ENCODE data around the gene DUSP10.

Gene DUSP10

GRCh38 chr1:221741703-221742554 lies at the start of gene DUSP10:
Gene DUSP10, minus strand, starts transcription at chr1:221742089. Its CDS starts 2,345 bp downstream, at chr1:221739744.
- peak; percentile 96 to 98 (median 98) for DNase-seq (ENCODE audit: low read depth in 2 of 3, low spot score in 1 of 3)

- no peak for DNase-seq (ENCODE audit: low read depth in 2 of 3, low spot score in 1 of 3)
These were observed 46.6 kb upstream of the DUSP10 start for GRCh38 chr1:221788466-221788865.

- no peak for DNase-seq (ENCODE audit: low read depth in 2 of 3, low spot score in 1 of 3)
These were observed 44.8 kb upstream of the DUSP10 start for GRCh38 chr1:221786647-221787046.

DNA sequence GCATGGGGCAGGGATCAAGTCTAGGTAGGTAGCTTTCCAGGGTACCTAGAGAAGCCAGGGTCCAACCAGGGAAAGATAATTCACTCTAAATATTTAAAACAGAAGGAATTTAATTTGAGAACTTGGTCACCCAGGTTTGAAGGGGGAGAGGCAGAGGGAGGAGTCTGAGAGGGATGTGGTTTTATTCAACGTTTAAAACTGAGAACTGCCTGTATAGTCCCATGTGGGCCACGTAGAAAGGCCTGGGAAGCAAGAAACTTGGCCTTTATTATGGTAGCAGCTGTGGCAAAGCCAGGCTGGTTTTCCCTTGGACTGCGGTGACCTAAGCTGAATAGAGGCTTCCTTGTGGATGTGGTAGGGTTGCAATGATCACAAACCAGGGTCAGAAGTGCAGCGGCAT lies 42.0 kb upstream of the DUSP10 start:
- DNase-seq (ENCODE audit: low read depth in 2 of 3, low spot score in 1 of 3) = no peak

DNA sequence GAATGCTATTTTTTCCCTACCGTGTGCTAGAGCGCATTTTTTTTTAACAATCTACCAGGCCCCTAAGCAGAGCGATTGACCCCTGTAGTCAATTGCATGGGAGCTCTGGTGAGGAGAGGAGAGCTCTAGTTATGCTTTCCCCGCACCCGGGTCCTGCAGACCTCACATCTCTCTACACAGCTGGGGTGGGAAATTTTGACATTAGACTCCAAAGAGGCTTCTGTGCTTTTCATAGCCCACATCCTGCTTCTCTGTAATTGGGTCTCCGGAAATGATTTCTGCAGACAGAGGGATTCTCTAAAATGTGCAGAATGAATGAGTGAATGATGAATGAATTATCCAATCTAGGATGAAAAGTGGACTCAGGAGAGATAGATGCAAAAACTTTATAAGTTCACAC lies 41.5 kb upstream of the DUSP10 start:
- no peak for DNase-seq (ENCODE audit: low read depth in 2 of 3, low spot score in 1 of 3)

DNA sequence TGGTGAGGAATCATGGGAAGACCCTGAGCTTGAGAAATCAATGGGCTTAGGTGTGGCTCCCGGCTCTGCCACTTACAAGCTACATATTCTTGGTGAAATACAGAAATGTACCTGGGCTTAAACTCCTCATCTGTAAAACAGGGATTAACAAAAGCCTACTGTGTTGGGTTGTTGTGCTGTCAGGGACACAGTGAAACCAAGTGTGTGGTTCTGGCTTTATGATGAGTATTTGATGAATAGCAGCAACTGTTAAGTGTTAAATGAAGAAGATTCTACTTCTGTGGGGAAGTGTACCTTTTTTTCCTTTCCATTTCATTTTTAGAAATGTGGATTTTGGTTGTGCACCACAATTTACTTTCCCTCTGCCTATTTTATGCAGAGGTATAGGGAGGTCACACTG lies 41.1 kb upstream of the DUSP10 start:
- no peak for DNase-seq (ENCODE audit: low read depth in 2 of 3, low spot score in 1 of 3)

DNA sequence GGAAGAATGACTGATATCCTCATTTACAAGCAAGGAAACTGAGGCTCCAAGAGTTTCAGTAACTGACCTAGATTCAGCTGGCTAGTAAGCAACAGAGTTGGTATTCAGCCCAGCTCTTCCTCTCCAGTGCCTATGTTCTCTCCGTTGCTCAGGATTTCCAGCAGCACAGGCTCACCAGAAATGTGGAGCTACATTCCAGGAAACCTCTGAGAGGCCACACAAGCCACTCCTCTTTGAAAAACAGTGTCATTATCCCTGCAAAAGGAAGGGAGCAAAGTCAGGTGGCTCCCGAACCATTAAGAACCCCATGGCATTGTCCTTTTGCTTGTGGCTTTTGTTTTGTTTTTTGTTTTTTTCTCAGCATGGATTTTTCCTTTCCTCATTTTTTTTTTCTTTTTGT lies 40.6 kb upstream of the DUSP10 start:
- no peak for DNase-seq (ENCODE audit: low read depth in 2 of 3, low spot score in 1 of 3)

- DNase-seq (ENCODE audit: low read depth in 2 of 3, low spot score in 1 of 3) = no peak
These were observed 39.3 kb upstream of the DUSP10 start for GRCh38 chr1:221781102-221781755.

DNA sequence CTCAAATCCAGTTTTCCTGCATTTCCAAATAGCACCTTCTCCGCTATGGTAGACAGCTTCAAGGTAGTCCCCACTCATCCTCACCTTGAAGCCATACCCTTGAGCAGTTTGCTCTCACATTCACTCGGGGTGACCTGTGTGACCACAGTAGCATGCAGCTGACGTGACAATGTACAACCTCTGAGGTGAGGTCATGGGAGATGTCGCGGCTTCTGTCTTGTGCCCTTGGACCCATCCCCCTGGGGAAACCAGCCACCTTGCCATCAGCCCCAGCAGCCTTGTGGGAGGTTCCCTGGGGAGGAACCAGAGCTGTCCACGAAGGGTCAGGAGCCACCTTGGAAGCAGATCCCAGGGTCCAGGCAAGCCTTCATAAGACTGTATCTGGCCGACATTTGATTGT lies 38.3 kb upstream of the DUSP10 start:
- DNase-seq (ENCODE audit: low read depth in 2 of 3, low spot score in 1 of 3) = no peak

- no peak for DNase-seq (ENCODE audit: low read depth in 2 of 3, low spot score in 1 of 3)
These were observed 37.9 kb upstream of the DUSP10 start for GRCh38 chr1:221779771-221780170.

GRCh38 chr1:221778535-221779142 lies 36.8 kb upstream of the DUSP10 start:
- DNase-seq (ENCODE audit: low read depth in 2 of 3, low spot score in 1 of 3) = no peak

DNA sequence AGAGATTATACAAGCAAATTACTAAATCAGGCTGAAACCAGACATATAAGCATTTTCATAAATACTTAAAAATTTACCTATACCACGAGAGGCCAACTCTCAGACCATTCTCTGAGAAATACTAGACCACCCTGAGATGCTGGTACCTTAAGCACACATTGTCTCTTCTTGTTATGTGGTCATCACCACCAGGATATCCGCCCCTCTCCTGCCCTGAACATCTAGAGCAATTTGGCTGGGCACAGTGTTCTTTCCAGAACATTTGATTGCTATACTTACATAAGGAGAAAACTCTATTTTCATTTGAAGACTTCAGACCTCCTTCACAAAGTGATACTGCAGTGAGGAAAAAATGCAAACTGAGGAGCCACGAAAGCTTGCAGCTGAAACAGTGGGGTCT lies 36.2 kb upstream of the DUSP10 start:
- DNase-seq (ENCODE audit: low read depth in 2 of 3, low spot score in 1 of 3) = no peak

DNA sequence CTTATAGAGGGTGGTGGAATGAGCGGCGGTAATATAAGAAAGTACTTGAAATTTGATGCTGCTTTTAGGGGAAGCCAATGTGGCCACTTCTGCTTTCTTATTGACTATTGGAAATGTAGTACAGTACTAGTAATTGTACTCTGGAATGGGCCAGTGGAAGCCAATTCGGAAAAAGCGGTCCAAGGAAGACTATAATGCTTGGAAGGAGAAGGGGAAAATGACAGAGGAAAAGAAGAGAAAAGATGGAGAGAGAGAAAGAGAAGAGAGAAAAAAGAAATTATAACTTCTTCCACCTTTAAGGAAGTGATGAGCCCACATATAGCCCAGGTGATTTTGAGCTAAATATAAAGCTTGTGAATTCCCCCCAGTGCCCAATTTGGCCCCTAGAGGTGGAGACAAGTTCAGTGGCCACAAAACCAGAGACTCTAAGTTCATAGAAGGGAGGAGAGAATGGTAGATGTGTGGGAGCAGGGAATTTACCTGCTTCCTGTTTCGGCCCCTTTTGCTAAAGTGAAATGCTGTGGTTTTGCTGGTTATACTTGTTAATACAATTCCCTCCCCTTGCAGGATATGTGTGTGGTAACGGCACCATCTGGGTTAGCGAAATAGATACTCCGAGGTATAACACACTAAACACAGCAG lies 35.7 kb upstream of the DUSP10 start:
- DNase-seq (ENCODE audit: low read depth in 2 of 3, low spot score in 1 of 3) = peak in 1 of 3 donors; percentile 37

GRCh38 chr1:221776495-221777301 lies 34.8 kb upstream of the DUSP10 start:
- no peak for DNase-seq (ENCODE audit: low read depth in 2 of 3, low spot score in 1 of 3)

DNA sequence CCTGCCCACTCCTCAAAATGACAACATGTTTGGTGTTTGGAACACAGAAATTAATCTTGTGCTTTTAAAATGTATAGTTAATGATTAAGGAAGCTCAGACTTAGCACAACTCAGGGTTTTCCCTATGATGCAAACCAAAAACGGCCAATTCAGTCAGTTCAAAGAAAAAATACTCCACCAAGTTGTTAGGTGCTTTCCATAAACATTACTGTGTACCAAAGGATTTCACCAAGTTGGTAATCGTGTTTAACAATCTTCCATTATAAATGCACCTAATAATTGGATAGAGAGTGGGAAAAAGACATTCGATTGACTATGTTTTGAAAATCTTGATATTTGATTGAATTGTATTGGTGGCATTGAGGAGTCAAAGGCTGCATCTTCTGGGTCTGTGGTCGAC lies 33.3 kb upstream of the DUSP10 start:
- DNase-seq (ENCODE audit: low read depth in 2 of 3, low spot score in 1 of 3) = no peak

GRCh38 chr1:221774054-221774842 lies 32.4 kb upstream of the DUSP10 start:
- DNase-seq (ENCODE audit: low read depth in 2 of 3, low spot score in 1 of 3) = no peak

GRCh38 chr1:221773383-221773782 lies 31.5 kb upstream of the DUSP10 start:
- no peak for DNase-seq (ENCODE audit: low read depth in 2 of 3, low spot score in 1 of 3)

DNA sequence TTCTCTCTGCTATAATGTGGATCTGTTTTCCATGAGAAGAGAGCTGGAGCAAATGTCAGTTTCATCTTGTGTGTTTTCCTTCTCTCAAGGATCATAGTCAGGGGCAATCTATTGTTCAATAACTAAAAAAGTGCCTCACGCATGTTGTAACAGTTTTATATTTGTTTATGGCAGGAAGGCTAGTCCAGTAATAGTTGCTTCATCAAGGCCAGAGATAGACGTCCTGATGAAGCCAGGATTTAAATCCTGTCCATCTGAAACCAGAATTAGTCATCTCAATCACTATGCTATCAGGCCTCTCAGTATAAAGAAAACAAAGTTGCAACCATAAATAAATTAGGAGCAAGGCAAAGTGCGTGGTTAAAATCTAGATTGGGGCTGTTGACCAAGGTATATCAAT lies 30.2 kb upstream of the DUSP10 start:
- no peak for DNase-seq (ENCODE audit: low read depth in 2 of 3, low spot score in 1 of 3)

DNA sequence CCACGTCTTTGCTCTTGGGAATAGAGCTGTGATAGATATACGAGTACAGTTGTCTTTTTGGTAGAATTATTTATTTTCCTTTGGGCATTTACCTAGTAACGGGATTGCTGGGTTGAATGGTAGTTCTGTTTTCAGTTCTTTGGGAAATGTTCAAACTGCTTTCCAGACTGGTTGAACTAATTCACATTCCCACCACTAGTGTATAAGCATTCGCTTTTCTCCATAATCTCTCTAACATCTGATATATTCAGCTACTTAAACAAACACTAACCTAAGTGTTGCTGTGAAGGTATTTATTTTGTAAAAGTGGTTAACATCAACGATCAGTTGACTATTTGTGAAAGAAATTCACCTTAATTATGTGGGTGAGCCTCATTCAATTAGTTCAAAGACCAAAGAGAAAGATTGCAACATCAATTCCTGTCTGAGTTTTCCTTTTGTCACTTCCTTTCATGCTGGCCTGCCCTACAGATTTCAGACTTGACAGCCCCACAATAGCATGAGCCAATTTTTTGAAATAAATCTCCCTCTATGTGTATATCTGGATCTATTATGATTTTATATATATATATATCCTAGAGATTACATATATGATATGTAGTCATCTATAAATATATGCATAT lies 26.7 kb upstream of the DUSP10 start:
- DNase-seq (ENCODE audit: low read depth in 2 of 3, low spot score in 1 of 3) = no peak

DNA sequence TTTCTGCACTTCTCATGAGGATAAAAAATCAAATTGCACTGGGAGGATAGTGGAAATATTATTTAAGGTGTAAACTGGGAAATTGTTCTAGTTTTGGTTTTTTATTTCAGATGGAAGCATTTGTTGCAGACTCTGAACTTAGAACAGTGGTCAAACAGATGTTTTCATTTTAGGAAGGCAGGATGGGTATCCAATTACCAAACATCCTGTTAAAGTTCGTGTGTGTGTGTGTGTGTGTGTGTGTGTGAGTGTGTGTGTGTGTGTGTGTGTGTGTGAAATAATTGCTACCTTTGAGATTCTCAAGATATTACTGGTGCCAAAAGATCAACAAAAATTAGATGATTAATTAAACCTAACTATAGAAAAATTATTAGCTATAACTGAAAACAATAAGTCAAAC lies 24.3 kb upstream of the DUSP10 start:
- no peak for DNase-seq (ENCODE audit: low read depth in 2 of 3, low spot score in 1 of 3)
